HCT116 (cell line): ENCODE measurements around the gene ICOS. TPM values are rescaled to one million over a fixed set of nuclear protein-coding genes. Genes with fewer than 3 reads are reported as not detected.
"Not testable (repeated sequence)": the region's sequence is repeated elsewhere in the genome, so short reads cannot be mapped to it uniquely, and the experiment has no call there.

ENCODE experiments used
- ATAC-seq: fragments of 200-7000 bp; cut with Tn5 transposase; 2 replicates; pipeline ENCODE4 v1.9.1; 2020; ENCODE audit warnings: mild to moderate bottlenecking, moderate library complexity
- BruUV-seq: library from RNA; stranded (reverse); fragments of 400-500 nt; replicated peaks from 2 replicates; lab custom pipeline; 2021; lab: Mats Ljungman, UMichigan
- CTCF ChIA-PET: fragments of 300-600 bp; sonication (Branson Sonifier 250); formaldehyde crosslinking; loops from one replicate; lab custom pipeline; 2021; ENCODE audit warnings: antibody characterized with exemption; lab: Charles Lee
- POLR2A ChIA-PET: fragments of 300-600, 350-600 bp; sonication (Branson Sonifier 250); formaldehyde crosslinking; loops from one replicate; lab custom pipeline; 2021; ENCODE audit warnings: antibody characterized with exemption; lab: Charles Lee
- RAD21 ChIA-PET, 2 experiments: fragments of 300-600 bp; sonication (Branson Sonifier 250); formaldehyde crosslinking; loops; one replicate each; lab custom pipeline; 2023; ENCODE audit warnings: low total read pairs in 2 of 2; ENCODE audit not compliant: uncharacterized antibody in 2 of 2, unreplicated experiment in 2 of 2, low non-redundant PET in 1 of 2; lab: Charles Lee
- DNase-seq: peaks from one replicate; pipeline ENCODE4 v3.0.0-alpha.2; 2010; ENCODE audit warnings: low read depth, low spot score
- H2AFZ ChIP-seq: fragments of 200-600 bp; shearing (Covaris generic), sonication (generic); 2 replicates; pipeline ENCODE4 v1.6.1; 2017; ENCODE audit warnings: low read depth, mixed run types, mixed read lengths, antibody characterized with exemption, low read length; ENCODE audit not compliant: poor library complexity, severe bottlenecking
- H3K27ac ChIP-seq: 2 replicates; pipeline ENCODE4 v1.5.1; 2012; ENCODE audit warnings: low read depth, low read length
- H3K27me3 ChIP-seq: fragments of 200-600 bp; sonication (generic); 2 replicates; pipeline ENCODE4 v1.6.1; 2016; ENCODE audit warnings: mixed run types, low read length, mixed read lengths; ENCODE audit not compliant: insufficient read depth
- H3K36me3 ChIP-seq, 2 experiments: fragments of 200-500 bp in 1 of 2; fragments of 200-600 bp in 1 of 2; sonication (Bioruptor generic) in 1 of 2; sonication (generic) in 1 of 2; 2 replicates each; pipeline versions ENCODE4 v1.5.1 to v1.6.1; 2014 to 2016; ENCODE audit warnings: low read length in 2 of 2, inconsistent platforms in 1 of 2, mixed read lengths in 1 of 2, mixed run types in 1 of 2; ENCODE audit not compliant: insufficient read depth in 2 of 2, control insufficient read depth in 1 of 2
- H3K4me1 ChIP-seq, 2 experiments: fragments of 200-600 bp in 1 of 2; sonication (generic) in 1 of 2; 2 replicates each; pipeline versions ENCODE4 v1.5.1 to v1.6.1; 2012 to 2017; ENCODE audit warnings: low read length in 2 of 2, inconsistent platforms in 1 of 2, mild to moderate bottlenecking in 1 of 2, mixed read lengths in 1 of 2, mixed run types in 1 of 2, moderate library complexity in 1 of 2; ENCODE audit not compliant: insufficient read depth in 2 of 2, control insufficient read depth in 1 of 2
- H3K4me2 ChIP-seq: fragments of 200-600 bp; sonication (generic); 2 replicates; pipeline ENCODE4 v1.6.1; 2017; ENCODE audit warnings: mixed run types, low read length, mixed read lengths
- H3K4me3 ChIP-seq, 2 experiments: fragments of 200-600 bp in 1 of 2; sonication (generic) in 1 of 2; replicated peaks in 1 of 2; 2 replicates each; pipeline ENCODE4 v1.5.1; 2011 to 2016; ENCODE audit warnings: low read length in 2 of 2, control low read depth in 1 of 2, low read depth in 1 of 2, mild to moderate bottlenecking in 1 of 2, mixed read lengths in 1 of 2, mixed run types in 1 of 2
- H3K79me2 ChIP-seq: fragments of 200-600 bp; sonication (generic); 2 replicates; pipeline ENCODE4 v1.6.1; 2017; ENCODE audit warnings: mild to moderate bottlenecking, mixed run types, low read length, moderate library complexity, mixed read lengths; ENCODE audit not compliant: insufficient read depth
- H3K9ac ChIP-seq: fragments of 200-600 bp; sonication (generic); 2 replicates; pipeline ENCODE4 v1.6.1; 2016; ENCODE audit warnings: low read length, mixed read lengths
- H3K9me2 ChIP-seq: fragments of 200-600 bp; sonication (generic), shearing (Covaris generic); 2 replicates; pipeline ENCODE4 v1.6.1; 2017; ENCODE audit warnings: mixed run types, mild to moderate bottlenecking, moderate library complexity; ENCODE audit not compliant: insufficient read depth
- H3K9me3 ChIP-seq, 2 experiments: fragments of 200-500 bp in 1 of 2; fragments of 200-600 bp in 1 of 2; sonication (Bioruptor generic) in 1 of 2; sonication (generic) in 1 of 2; 2 replicates each; pipeline ENCODE4 v1.6.1; 2014 to 2017; ENCODE audit warnings: low read length in 2 of 2, mixed read lengths in 2 of 2, inconsistent platforms in 1 of 2, low read depth in 1 of 2, mild to moderate bottlenecking in 1 of 2, mixed run types in 1 of 2, moderate library complexity in 1 of 2; ENCODE audit not compliant: control insufficient read depth in 1 of 2, insufficient read depth in 1 of 2
- H4K20me1 ChIP-seq: fragments of 200-600 bp; sonication (generic), shearing (Covaris generic); 2 replicates; pipeline ENCODE4 v1.6.1; 2017; ENCODE audit warnings: mixed run types, mild to moderate bottlenecking, moderate library complexity; ENCODE audit not compliant: insufficient read depth
- CBX3 ChIP-seq: IDR thresholded peaks from 2 replicates; pipeline ENCODE4 v1.6.1; 2012; ENCODE audit warnings: low read depth
- CEBPB ChIP-seq: IDR thresholded peaks from 2 replicates; pipeline ENCODE4 v1.6.1; 2012; ENCODE audit warnings: low read depth
- EGR1 ChIP-seq: IDR thresholded peaks from 2 replicates; pipeline ENCODE4 v1.6.1; 2012; ENCODE audit warnings: low read depth
- ELF1 ChIP-seq: IDR thresholded peaks from 2 replicates; pipeline ENCODE4 v1.6.1; 2012; ENCODE audit warnings: low read depth, borderline replicate concordance
- EZH2 ChIP-seq: fragments of 200-600 bp; sonication (generic); IDR thresholded peaks from 2 replicates; pipeline ENCODE4 v1.6.1; 2017; ENCODE audit warnings: antibody characterized with exemption, mixed run types
- FOSL1 ChIP-seq: IDR thresholded peaks from 2 replicates; pipeline ENCODE4 v1.6.1; 2012; ENCODE audit warnings: low read depth
- JUND ChIP-seq: IDR thresholded peaks from 2 replicates; pipeline ENCODE4 v1.6.1; 2012
- MAX ChIP-seq: IDR thresholded peaks from 2 replicates; pipeline ENCODE4 v1.6.1; 2012
- POLR2A ChIP-seq: IDR thresholded peaks from 2 replicates; pipeline ENCODE4 v1.7.0; 2011; ENCODE audit warnings: borderline replicate concordance; ENCODE audit not compliant: insufficient read depth, insufficient read length; ENCODE audit errors: extremely low read depth
- POLR2AphosphoS5 ChIP-seq: IDR thresholded peaks from 2 replicates; pipeline ENCODE4 v1.6.1; 2011; ENCODE audit warnings: mild to moderate bottlenecking, low read depth, low read length, moderate library complexity
- RAD21 ChIP-seq: IDR thresholded peaks from 2 replicates; pipeline ENCODE4 v1.6.1; 2012; ENCODE audit warnings: low read depth, mild to moderate bottlenecking
- TCF7L2 ChIP-seq: IDR thresholded peaks from 2 replicates; pipeline ENCODE4 v1.7.0; 2011; ENCODE audit warnings: borderline replicate concordance, inconsistent platforms; ENCODE audit not compliant: insufficient read depth, insufficient read length; ENCODE audit errors: extremely low read depth
- ZNF274 ChIP-seq: fragments of 200-500 bp; sonication (Bioruptor generic); IDR thresholded peaks from 2 replicates; pipeline ENCODE4 v1.6.1; 2014; ENCODE audit warnings: mild to moderate bottlenecking, low read depth, low read length, inconsistent platforms
- intact Hi-C: fragments of 100-400 bp; cut with micrococcal nuclease; formaldehyde crosslinking; loops from 2 replicates; pipeline ENCODE4 v1.10.0; 2022
- total RNA-seq: library from RNA; stranded (reverse); gene quantifications from one replicate; pipeline ENCODE4 v1.2.1, GENCODE V29; 2021; ENCODE audit not compliant: unreplicated experiment

The ICOS gene
- total RNA-seq, 1 experiment from 2014 or later = not detected

GRCh38 chr2:203937788-203938187, 1.2 kb downstream of the ICOS start:
- intact Hi-C loops = no loop called here
- ChIA-PET POLR2A (no interaction called here), CTCF (interaction anchor here (1.1 kb wide), 1 partner anchor 8 kb away, joined by 4 read pairs; no protein-coding TSS in a partner anchor), RAD21 (no interaction called here)
- H4K20me1 ChIP-seq = no peaks in the 10 kb centered on the region
- no peak overlapping the region for H3K27ac ChIP-seq
- no peak overlapping the region for H3K4me2 ChIP-seq
- H3K27me3 ChIP-seq = no peaks in the 10 kb centered on the region
- H3K4me3 ChIP-seq = no peak overlapping the region
- no peaks in the 10 kb centered on the region for H3K9me2 ChIP-seq
- no peak overlapping the region for H2AFZ ChIP-seq
- no peak for ATAC-seq
- H3K4me1 ChIP-seq = no peaks in the 10 kb centered on the region
- H3K9me3 ChIP-seq = no peaks in the 10 kb centered on the region
- no peaks in the 10 kb centered on the region for H3K79me2 ChIP-seq
- no peak for DNase-seq
- H3K36me3 ChIP-seq = no peaks in the 10 kb centered on the region
- TF ChIP-seq MAX (no peak), CEBPB (no peak), RAD21 (no peak), JUND (no peak), EGR1 (no peak), POLR2A (no peak), POLR2AphosphoS5 (no peak), EZH2 (no peak), CBX3 (no peak)
- no TSS peak for BruUV-seq
- H3K9ac ChIP-seq = no peak overlapping the region

- BruUV-seq = no TSS peak
- H3K4me1 ChIP-seq = no peaks in the 10 kb centered on the region
Measured at GRCh38 chr2:203940039-203940438, 3.5 kb downstream of the ICOS start.

GRCh38 chr2:203943493-203944382, 7.2 kb downstream of the ICOS start:
- H2AFZ ChIP-seq, H4K20me1 ChIP-seq, H3K36me3 ChIP-seq, H3K4me2 ChIP-seq, H3K27me3 ChIP-seq, H3K9ac ChIP-seq, RAD21 ChIA-PET, POLR2A ChIA-PET, H3K4me1 ChIP-seq, H3K9me3 ChIP-seq, H3K79me2 ChIP-seq, ATAC-seq, intact Hi-C loops, H3K27ac ChIP-seq, BruUV-seq, H3K4me3 ChIP-seq, DNase-seq, CTCF ChIA-PET, H3K9me2 ChIP-seq: not testable (repeated sequence)

More at GRCh38 chr2:203940039-203940438, 3.5 kb downstream of the ICOS start:
- Histone ChIP-seq H3K27ac (no peak overlapping the region), H3K9me2 (no peaks in the 10 kb centered on the region), H4K20me1 (no peaks in the 10 kb centered on the region), H3K27me3 (no peaks in the 10 kb centered on the region), H3K4me3 (no peak overlapping the region), H3K9ac (no peak overlapping the region), H3K4me2 (no peak overlapping the region), H3K36me3 (no peaks in the 10 kb centered on the region), H3K9me3 (no peaks in the 10 kb centered on the region), H2AFZ (no peak overlapping the region), H3K79me2 (no peaks in the 10 kb centered on the region)
- no peak for DNase-seq
- intact Hi-C loops = no loop called here
- POLR2A ChIA-PET = no interaction called here
- no peak for TF ChIP-seq RAD21
- no peak for TF ChIP-seq TCF7L2
- TF ChIP-seq POLR2A = no peak
- no peak for TF ChIP-seq JUND
- no peak for TF ChIP-seq FOSL1
- TF ChIP-seq ELF1 = no peak
- TF ChIP-seq ZNF274 = no peak
- CTCF ChIA-PET = no interaction called here
- no peak for ATAC-seq
- RAD21 ChIA-PET = no interaction called here
